Effector memory CD4-positive, alpha-beta T cell (primary cell): Measurements from ENCODE around the gene GALR3.

Source experiments
- DNase-seq, 3 donors: peaks; one replicate each; pipeline ENCODE4 v3.0.0-alpha.2; 2020
- H3K27ac ChIP-seq: 2 replicates; pipeline ENCODE4 v1.7.0; 2013; ENCODE audit warnings: mild to moderate bottlenecking, low read length, moderate library complexity; ENCODE audit not compliant: insufficient read depth, poor library complexity, severe bottlenecking
- H3K27me3 ChIP-seq: replicated peaks from 2 replicates; pipeline ENCODE4 v1.7.0; 2013; ENCODE audit warnings: mild to moderate bottlenecking, low read length; ENCODE audit not compliant: insufficient read depth, control insufficient read depth, poor library complexity, severe bottlenecking
- H3K36me3 ChIP-seq: 2 replicates; pipeline ENCODE4 v1.7.0; 2013; ENCODE audit warnings: mild to moderate bottlenecking, low read length, moderate library complexity; ENCODE audit not compliant: control insufficient read depth, insufficient read depth
- H3K4me1 ChIP-seq: 2 replicates; pipeline ENCODE4 v1.7.0; 2013; ENCODE audit warnings: low read length, mild to moderate bottlenecking; ENCODE audit not compliant: control insufficient read depth, insufficient read depth, poor library complexity, severe bottlenecking
- H3K4me3 ChIP-seq: 2 replicates; pipeline ENCODE4 v1.7.0; 2013; ENCODE audit warnings: low read length, low read depth, mild to moderate bottlenecking; ENCODE audit not compliant: insufficient read depth, poor library complexity, severe bottlenecking
- H3K9me3 ChIP-seq: 2 replicates; pipeline ENCODE4 v1.7.0; 2013; ENCODE audit warnings: mild to moderate bottlenecking, low read length, moderate library complexity; ENCODE audit not compliant: control insufficient read depth

Gene GALR3

DNA sequence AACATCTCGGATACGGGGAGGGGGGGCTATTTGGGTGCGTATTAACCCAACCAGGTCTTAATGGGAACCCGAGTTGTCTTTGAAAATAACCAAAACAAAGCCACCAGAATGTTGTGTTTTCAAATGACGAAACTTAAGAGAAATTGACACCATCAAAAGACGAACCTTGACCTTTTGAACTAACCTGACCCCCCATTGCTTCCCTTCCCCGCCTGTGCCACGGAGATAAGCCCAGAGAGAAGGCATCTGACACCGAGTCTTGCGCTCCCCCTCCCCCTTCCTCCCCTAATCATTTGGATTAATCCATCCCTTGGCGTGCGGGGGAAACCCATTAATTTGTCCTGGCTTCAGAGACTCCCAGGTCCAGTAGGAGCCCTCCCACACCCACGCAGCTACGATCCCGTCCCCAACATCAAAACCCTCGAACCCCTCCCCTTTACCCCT, 20.0 kb upstream of the GALR3 start:
- Histone ChIP-seq H3K9me3 (no peaks in the 10 kb centered on the region), H3K4me3 (peak overlapping the region; percentile 62), H3K36me3 (no peaks in the 10 kb centered on the region), H3K4me1 (peaks cover 35% of the 10 kb centered on the region), H3K27me3 (peaks cover 41% of the 10 kb centered on the region), H3K27ac (no peak overlapping the region)
- no peak for DNase-seq

DNA sequence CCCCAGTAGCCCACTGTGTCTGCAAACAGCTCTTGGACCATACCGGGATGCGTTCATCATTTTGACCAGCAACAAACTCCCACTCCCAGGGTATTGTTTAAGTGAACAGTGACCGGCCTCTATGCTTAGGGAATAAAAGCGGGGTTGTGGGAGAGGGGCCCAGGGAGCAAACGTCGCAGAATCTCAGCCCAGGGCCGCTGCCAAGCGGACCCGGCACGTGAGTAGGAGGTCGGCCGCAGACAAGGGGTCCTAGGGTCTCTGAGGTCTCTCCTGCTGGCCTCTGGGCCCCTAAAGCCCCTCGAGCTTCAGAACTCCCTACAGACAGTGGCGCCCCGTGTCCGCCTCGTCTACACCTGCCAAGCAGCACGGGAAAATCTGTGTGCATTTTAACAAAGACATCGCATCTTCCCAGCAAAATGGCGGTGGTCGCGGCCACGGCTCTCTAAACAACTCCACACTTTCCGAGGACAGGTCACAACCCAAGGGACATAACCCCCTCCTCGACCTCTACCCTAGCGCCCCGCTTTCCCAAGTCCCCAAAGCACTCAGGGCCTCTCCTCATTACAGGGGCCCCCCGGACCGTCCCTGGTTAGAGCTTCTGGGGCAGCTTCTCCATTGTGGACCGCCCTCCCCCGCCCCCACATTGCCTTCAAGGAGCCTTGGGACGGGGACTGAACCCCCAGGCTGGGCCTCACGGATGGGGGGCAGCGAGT, 19.4 kb upstream of the GALR3 start:
- Histone ChIP-seq H3K27ac (no peak overlapping the region), H3K9me3 (no peaks in the 10 kb centered on the region), H3K4me1 (peaks cover 37% of the 10 kb centered on the region), H3K36me3 (no peaks in the 10 kb centered on the region), H3K4me3 (no peak overlapping the region), H3K27me3 (peaks cover 44% of the 10 kb centered on the region)
- DNase-seq: no peak

DNA sequence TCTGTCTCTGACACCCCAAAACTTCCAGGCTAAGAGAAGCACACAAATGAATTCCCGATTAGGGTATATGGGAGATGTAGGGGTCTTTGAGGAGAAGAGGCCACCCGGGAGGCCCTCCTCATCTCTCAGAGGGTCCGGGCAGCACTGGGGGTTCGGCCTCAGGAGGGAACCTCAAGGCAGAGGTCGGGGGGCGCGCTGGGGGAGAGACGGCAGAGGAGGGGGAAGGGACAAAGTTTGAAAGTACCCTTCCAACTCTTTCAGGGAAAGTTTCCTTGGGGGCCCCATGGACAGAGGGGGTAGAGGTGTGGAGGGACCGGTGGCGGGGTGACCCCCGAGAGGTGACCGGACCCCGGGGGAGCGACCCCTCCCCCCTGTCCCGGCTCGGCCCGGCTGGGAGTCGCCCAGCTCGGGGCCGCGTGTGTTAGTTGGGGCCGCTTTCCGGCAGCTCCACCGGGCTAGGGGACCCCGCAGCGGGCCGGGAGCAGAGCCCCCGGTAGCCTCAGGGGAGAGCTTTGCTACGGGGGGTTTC, 18.8 kb upstream of the GALR3 start:
- Histone ChIP-seq H3K27me3 (peaks cover 48% of the 10 kb centered on the region), H3K4me3 (peak overlapping the region; percentile 62), H3K27ac (no peak overlapping the region), H3K9me3 (no peaks in the 10 kb centered on the region), H3K4me1 (peaks cover 37% of the 10 kb centered on the region), H3K36me3 (no peaks in the 10 kb centered on the region)
- DNase-seq: no peak

DNA sequence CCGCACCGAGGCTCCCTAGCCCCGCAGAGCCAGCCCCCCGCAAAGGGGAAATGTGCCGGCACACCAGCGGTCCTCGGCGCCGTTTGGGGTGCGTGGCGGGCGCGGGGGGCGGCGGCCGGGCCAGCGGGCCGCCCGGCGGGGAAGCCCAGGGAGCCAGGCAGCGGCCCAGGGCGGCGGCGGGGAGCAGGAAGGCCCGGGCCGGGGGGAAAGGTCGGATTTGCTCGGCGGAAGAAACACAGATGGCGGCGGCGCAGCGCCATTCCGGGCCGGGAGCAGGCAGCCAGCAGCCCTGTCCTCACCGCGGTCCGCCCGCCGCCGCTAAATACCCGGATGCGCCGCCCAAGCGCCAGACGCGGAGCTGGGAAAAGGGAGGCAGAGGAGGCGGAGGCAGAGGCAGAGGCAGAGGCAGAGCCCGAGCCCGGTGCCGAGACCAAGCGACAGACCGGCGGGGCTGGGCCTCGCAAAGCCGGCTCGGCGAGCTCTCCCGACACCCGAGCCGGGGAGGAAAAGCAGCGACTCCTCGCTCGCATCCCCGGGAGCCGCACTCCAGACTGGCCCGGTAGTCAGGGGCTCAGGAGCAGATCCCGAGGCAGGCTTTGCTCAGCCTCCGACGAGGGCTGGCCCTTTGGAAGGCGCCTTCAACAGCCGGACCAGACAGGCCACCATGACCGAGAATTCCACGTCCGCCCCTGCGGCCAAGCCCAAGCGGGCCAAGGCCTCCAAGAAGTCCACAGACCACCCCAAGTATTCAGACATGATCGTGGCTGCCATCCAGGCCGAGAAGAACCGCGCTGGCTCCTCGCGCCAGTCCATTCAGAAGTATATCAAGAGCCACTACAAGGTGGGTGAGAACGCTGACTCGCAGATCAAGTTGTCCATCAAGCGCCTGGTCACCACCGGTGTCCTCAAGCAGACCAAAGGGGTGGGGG, 18.0 kb upstream of the GALR3 start:
- Histone ChIP-seq H3K27ac (no peak overlapping the region), H3K9me3 (no peaks in the 10 kb centered on the region), H3K27me3 (peaks cover 48% of the 10 kb centered on the region), H3K4me3 (peak overlapping the region; percentile 62), H3K36me3 (no peaks in the 10 kb centered on the region), H3K4me1 (peaks cover 37% of the 10 kb centered on the region)
- peak; percentile 28 to 43 (median 38) for DNase-seq

DNA sequence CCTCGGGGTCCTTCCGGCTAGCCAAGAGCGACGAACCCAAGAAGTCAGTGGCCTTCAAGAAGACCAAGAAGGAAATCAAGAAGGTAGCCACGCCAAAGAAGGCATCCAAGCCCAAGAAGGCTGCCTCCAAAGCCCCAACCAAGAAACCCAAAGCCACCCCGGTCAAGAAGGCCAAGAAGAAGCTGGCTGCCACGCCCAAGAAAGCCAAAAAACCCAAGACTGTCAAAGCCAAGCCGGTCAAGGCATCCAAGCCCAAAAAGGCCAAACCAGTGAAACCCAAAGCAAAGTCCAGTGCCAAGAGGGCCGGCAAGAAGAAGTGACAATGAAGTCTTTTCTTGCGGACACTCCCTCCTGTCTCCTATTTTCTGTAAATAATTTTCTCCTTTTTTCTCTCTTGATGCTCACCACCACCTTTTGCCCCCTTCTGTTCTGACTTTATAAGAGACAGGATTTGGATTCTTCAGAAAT, 17.3 kb upstream of the GALR3 start:
- H3K27me3 ChIP-seq: peaks cover 48% of the 10 kb centered on the region
- H3K36me3 ChIP-seq: no peaks in the 10 kb centered on the region
- H3K4me3 ChIP-seq: no peak overlapping the region
- no peaks in the 10 kb centered on the region for H3K9me3 ChIP-seq
- H3K27ac ChIP-seq: no peak overlapping the region
- peaks cover 37% of the 10 kb centered on the region for H3K4me1 ChIP-seq
- no peak for DNase-seq

DNA sequence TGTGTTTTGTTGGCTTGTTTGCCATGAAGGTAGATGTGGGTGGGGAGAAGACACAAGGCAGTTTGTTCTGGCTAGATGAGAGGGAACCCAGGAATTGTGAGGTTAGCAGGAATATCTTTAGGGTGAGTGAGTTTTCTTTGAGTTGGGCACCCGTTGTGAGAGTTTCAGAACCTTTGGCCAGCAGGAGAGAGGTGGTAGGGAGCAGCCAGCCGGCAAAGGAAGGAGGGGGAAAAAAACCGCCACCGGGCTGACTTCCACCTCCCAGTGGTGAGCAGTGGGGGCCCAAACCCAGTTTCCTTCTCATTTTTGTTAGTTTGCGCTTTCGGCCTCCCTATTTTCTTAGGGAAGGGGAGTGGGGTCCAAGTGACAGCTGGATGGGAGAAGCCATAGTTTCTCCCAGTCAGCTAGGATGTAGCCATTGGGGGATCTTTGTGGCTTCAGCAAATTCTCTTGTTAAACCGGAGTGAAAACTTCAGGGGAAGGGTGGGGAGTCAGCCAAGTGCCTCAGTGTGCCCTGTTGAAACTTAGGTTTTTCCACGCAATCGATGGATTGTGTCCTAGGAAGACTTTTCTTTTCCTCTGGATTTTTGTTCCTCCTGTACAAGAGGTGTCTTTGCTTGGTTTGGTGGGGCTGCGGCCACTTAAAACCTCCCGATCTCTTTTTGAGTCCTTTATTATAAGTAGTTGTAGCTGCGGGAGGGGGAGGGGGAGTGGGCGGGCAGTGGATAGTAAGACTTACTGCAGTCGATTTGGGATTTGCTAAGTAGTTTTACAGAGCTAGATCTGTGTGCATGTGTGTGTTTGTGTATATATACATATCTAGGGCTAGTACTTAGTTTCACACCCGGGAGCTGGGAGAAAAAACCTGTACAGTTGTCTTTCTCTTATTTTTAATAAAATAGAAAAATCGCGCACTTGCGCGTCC, 16.5 kb upstream of the GALR3 start:
- Histone ChIP-seq H3K9me3 (no peaks in the 10 kb centered on the region), H3K27ac (no peak overlapping the region), H3K4me1 (peaks cover 37% of the 10 kb centered on the region), H3K4me3 (no peak overlapping the region), H3K27me3 (peaks cover 48% of the 10 kb centered on the region), H3K36me3 (no peaks in the 10 kb centered on the region)
- DNase-seq: no peak

DNA sequence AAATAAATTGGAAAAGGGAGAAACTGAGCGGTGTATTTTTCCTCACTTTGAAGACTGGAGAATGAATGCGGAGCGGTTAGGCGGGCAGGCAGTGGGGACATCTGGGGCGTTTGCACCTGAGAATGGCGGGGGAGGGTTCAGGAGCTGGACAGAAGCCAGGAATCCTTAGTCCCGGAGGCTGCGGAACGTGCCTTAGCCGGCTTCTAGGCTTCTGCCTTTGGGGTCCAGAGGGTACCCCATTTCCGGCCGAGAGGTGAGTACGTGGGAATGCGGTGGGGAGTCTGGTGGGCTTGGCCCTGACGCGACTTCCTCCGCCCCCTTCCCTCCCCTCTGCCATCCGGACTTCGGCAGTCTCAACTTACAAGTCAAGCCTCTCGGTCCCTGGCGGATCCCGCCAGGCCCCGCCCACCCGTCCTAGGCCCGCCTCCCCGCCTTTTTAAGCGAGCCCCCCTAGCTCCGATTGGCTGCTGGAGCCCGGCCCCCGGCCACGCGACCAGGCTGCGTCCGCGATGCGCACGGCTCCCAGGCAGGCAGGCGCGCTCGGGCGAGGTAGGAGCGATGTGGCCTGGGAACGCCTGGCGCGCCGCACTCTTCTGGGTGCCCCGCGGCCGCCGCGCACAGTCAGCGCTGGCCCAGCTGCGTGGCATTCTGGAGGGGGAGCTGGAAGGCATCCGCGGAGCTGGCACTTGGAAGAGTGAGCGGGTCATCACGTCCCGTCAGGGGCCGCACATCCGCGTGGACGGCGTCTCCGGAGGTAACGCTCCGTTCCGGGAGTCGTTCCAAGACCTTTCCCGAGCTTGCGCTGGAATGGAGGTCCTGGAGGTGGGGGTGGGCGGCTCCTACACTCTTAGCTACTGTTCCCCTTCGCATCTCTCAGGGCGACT, 15.5 kb upstream of the GALR3 start, which contains the start of gene GCAT:
GCAT (plus strand) TSS at position 525 of the 884 bp plus-strand sequence; CDS start at position 559, 34 bp downstream.
- H3K4me3 ChIP-seq: peak within 1 kb of the TSS; percentile 50
- no peaks in the 10 kb centered on the region for H3K36me3 ChIP-seq
- no peaks in the 10 kb centered on the region for H3K9me3 ChIP-seq
- peaks cover 31% of the 10 kb centered on the region for H3K4me1 ChIP-seq
- H3K27ac ChIP-seq: no peak within 1 kb of the TSS
- H3K27me3 ChIP-seq: peaks cover 44% of the 10 kb centered on the region
- peak; percentile 56 to 77 (median 70) for DNase-seq

DNA sequence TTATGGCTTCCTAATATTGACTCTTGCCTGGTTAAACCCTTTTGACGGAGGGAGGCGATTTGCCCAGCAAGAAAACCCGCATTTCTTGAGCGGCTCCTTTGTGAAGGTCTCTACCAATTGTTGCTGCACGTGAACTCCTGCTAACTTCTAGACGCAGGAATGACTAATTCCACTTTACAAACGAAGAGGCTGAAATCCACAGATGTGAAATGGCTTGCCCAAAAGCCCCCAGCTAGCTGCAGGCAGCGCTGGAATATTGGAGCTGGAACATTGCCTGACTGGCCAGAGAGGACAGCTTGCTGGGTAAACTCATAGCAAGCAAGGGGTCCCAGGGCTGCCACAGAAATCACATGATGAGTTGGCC, 14.9 kb upstream of the GALR3 start:
- H3K4me3 ChIP-seq: peak overlapping the region; percentile 50
- peaks cover 25% of the 10 kb centered on the region for H3K4me1 ChIP-seq
- H3K27ac ChIP-seq: no peak overlapping the region
- no peaks in the 10 kb centered on the region for H3K9me3 ChIP-seq
- DNase-seq: no peak
- peaks cover 38% of the 10 kb centered on the region for H3K27me3 ChIP-seq
- H3K36me3 ChIP-seq: no peaks in the 10 kb centered on the region
